SK-N-SH treated with all-trans-retinoic acid at 6 μM for 48 hours (cell line): ENCODE measurements around the gene RASD2.
A peak's percentile ranks its signal among the peaks of the same experiment; 100 is the strongest.

Source experiments
- ATAC-seq: fragments of 200-7000 bp; cut with Tn5 transposase; 3 replicates; pipeline ENCODE4 v1.9.1; 2020; ENCODE audit warnings: mild to moderate bottlenecking, moderate library complexity
- ARNTL ChIP-seq: fragments of 450-650 bp; formaldehyde crosslinking; IDR thresholded peaks from 2 replicates; pipeline ENCODE4 v1.5.0; 2020; ENCODE audit warnings: low read depth, mild to moderate bottlenecking, moderate library complexity, borderline replicate concordance
- BACH2 ChIP-seq: fragments of 250-450 bp; sonication (Bioruptor Pico); IDR thresholded peaks from 2 replicates; pipeline ENCODE4 v1.9.0; 2021; ENCODE audit warnings: mild to moderate bottlenecking, borderline replicate concordance
- CSDC2 ChIP-seq: fragments of 250-450 bp; sonication (Bioruptor Pico); IDR thresholded peaks from 2 replicates; pipeline ENCODE4 v1.5.0; 2020; ENCODE audit warnings: mild to moderate bottlenecking, moderate library complexity
- ESRRG ChIP-seq: fragments of 250-450 bp; sonication (Bioruptor Pico); IDR thresholded peaks from 2 replicates; pipeline ENCODE4 v1.6.1; 2021; ENCODE audit warnings: mild to moderate bottlenecking
- GLIS3 ChIP-seq: fragments of 250-450 bp; sonication (Bioruptor Pico); IDR thresholded peaks from 2 replicates; pipeline ENCODE4 v1.5.0; 2020; ENCODE audit warnings: mild to moderate bottlenecking, moderate library complexity
- ISL1 ChIP-seq: fragments of 250-450 bp; sonication (Bioruptor Pico); IDR thresholded peaks from 2 replicates; pipeline ENCODE4 v2.1.2; 2022; ENCODE audit warnings: mild to moderate bottlenecking, moderate library complexity
- OSR1 ChIP-seq: fragments of 250-450 bp; sonication (Bioruptor Pico); IDR thresholded peaks from 2 replicates; pipeline ENCODE4 v1.8.0; 2022; ENCODE audit warnings: moderate library complexity, mild to moderate bottlenecking, inconsistent platforms
- PPARA ChIP-seq: fragments of 250-450 bp; sonication (Bioruptor Pico); IDR thresholded peaks from 2 replicates; pipeline ENCODE4 v1.5.0; 2020; ENCODE audit warnings: mild to moderate bottlenecking, borderline replicate concordance
- RARB ChIP-seq: fragments of 250-450 bp; sonication (Bioruptor Pico); IDR thresholded peaks from 2 replicates; pipeline ENCODE4 v1.8.0; 2021; ENCODE audit warnings: mild to moderate bottlenecking, moderate library complexity
- SNAI2 ChIP-seq: fragments of 250-450 bp; sonication (Bioruptor Pico); IDR thresholded peaks from 2 replicates; pipeline ENCODE4 v1.5.0; 2020; ENCODE audit warnings: mild to moderate bottlenecking, moderate library complexity
- TCF4 ChIP-seq: fragments of 250-450 bp; sonication (Bioruptor Pico); IDR thresholded peaks from 2 replicates; pipeline ENCODE4 v1.8.0; 2021; ENCODE audit warnings: mild to moderate bottlenecking, moderate library complexity, borderline replicate concordance
- TOX ChIP-seq: fragments of 250-450 bp; sonication (Bioruptor Pico); IDR thresholded peaks from 2 replicates; pipeline ENCODE4 v1.8.0; 2021; ENCODE audit warnings: mild to moderate bottlenecking, moderate library complexity, borderline replicate concordance
- ZFP3 ChIP-seq: fragments of 250-450 bp; sonication (Bioruptor Pico); IDR thresholded peaks from 2 replicates; pipeline ENCODE4 v1.5.0; 2020; ENCODE audit warnings: mild to moderate bottlenecking, moderate library complexity
- ZNF8 ChIP-seq: fragments of 450-650 bp; formaldehyde crosslinking; IDR thresholded peaks from 2 replicates; pipeline ENCODE4 v1.5.0; 2020; ENCODE audit warnings: mild to moderate bottlenecking, moderate library complexity
- TF ChIP-seq, protein P1 (sequence below): fragments of 250-450 bp; sonication (Bioruptor Pico); IDR thresholded peaks from 2 replicates; pipeline ENCODE4 v1.8.0; 2021; ENCODE audit warnings: low read depth, mild to moderate bottlenecking, moderate library complexity, borderline replicate concordance
- TF ChIP-seq, protein P2 (sequence below): fragments of 250-450 bp; sonication (Bioruptor Pico); IDR thresholded peaks from 2 replicates; pipeline ENCODE4 v1.5.1; 2020; ENCODE audit warnings: low read depth, mild to moderate bottlenecking, moderate library complexity
- TF ChIP-seq, protein P3 (sequence below): fragments of 250-450 bp; sonication (Bioruptor Pico); IDR thresholded peaks from 2 replicates; pipeline ENCODE4 v1.5.1; 2021; ENCODE audit warnings: mild to moderate bottlenecking, moderate library complexity
- TF ChIP-seq, protein P4 (sequence below): fragments of 250-450 bp; sonication (Bioruptor Pico); IDR thresholded peaks from 2 replicates; pipeline ENCODE4 v1.8.0; 2020; ENCODE audit warnings: mild to moderate bottlenecking, moderate library complexity, borderline replicate concordance
- TF ChIP-seq, protein P5 (sequence below): fragments of 250-450 bp; sonication (Bioruptor Pico); IDR thresholded peaks from 2 replicates; pipeline ENCODE4 v1.5.0; 2020; ENCODE audit warnings: mild to moderate bottlenecking, moderate library complexity

The RASD2 gene

DNA sequence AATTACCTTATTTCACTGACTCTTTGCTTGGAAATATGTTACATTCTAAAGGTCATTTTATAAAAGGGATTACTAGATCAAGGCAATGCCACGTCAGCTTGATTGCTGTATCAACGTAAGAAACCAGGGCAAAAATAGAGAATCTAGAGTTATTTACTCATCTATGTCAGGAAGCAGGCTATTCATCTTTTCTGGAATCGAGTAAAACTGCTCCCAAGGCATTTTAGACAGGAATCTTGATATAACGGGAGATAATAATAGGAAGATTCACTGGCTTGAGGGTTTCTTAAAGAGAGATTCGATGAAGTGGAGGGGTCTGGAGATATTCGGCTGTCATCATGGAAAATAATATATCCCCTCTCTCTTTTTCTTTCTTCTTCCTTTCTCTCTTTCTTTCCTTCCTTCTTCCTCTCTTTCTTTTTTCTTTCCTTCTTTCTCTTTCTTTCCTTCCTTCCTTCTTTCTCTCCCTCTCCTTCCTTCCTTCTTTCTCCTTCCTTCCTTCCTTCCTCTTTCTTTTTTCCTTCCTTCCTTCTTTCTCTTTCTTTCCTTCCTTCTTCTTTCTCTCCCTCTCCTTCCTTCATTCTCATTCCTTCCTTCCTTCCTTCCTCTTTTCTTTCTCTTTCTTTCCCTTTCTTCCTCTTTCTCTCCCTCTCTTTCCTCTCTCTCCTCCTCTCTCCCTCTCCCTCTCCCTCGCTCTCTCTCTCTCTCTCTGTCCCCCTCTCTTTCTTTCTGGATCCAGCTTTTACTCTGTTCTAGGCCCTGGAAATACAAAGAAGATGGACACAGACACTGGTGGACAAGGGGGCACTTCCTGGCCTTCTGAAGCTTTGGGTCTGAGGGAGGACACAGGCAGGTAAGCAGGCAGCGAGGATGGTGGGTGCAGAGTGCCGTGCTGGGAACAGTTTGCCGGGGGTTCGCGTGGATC, 18.1 kb upstream of the RASD2 start:
- ATAC-seq = no peak
- TF ChIP-seq ISL1 (no peak), RARB (CRISPR knock-in tag) (no peak), ESRRG (no peak)
- TF ChIP-seq, protein P1, sequence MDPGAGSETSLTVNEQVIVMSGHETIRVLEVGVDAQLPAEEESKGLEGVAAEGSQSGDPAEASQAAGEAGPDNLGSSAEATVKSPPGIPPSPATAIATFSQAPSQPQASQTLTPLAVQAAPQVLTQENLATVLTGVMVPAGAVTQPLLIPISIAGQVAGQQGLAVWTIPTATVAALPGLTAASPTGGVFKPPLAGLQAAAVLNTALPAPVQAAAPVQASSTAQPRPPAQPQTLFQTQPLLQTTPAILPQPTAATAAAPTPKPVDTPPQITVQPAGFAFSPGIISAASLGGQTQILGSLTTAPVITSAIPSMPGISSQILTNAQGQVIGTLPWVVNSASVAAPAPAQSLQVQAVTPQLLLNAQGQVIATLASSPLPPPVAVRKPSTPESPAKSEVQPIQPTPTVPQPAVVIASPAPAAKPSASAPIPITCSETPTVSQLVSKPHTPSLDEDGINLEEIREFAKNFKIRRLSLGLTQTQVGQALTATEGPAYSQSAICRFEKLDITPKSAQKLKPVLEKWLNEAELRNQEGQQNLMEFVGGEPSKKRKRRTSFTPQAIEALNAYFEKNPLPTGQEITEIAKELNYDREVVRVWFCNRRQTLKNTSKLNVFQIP (CRISPR knock-in tag) = no peak

DNA sequence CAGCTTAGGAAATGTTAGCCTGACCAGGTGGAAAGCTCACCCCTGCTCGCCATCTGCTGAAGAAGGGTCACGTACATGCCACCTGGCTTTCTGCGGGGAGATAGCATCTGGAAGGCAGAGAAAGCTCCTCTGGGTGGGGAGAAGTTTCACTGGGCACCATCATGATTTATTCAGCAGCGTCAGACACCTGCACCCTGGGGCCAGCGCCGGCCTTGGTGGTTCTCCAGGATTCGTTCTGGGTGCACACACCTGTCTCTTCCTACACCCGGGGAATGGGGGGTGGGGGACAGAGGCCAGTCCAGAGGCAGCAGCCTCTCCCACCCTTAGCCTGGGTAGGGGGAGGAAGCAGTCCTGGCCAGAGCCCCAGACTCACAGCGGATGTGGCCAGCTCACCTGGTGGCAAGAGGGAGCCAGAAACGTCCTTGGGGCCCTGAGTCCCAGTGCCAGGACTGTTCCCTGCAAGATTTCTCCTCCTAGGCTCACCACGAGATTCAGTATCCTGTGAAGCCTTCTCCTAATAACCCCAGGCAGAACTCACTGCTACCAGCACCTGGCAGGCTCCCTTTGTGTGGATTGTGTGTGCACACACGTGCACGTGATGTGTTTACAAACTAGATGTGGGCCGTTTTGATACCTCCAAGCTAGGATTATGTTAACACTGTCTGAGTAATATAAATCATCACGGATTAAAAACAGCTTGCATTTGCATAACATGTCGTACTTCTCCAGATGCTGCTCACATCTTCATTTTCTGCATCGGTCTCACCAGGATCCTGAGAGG, 17.3 kb upstream of the RASD2 start:
- no peak for ATAC-seq
- TF ChIP-seq TCF4 (CRISPR knock-in tag) (no peak), ZFP3 (CRISPR knock-in tag) (no peak), PPARA (no peak), GLIS3 (CRISPR knock-in tag) (no peak), ARNTL (no peak), BACH2 (CRISPR knock-in tag) (no peak), SNAI2 (no peak), OSR1 (no peak), RARB (CRISPR knock-in tag) (no peak)
- TF ChIP-seq, protein P2, sequence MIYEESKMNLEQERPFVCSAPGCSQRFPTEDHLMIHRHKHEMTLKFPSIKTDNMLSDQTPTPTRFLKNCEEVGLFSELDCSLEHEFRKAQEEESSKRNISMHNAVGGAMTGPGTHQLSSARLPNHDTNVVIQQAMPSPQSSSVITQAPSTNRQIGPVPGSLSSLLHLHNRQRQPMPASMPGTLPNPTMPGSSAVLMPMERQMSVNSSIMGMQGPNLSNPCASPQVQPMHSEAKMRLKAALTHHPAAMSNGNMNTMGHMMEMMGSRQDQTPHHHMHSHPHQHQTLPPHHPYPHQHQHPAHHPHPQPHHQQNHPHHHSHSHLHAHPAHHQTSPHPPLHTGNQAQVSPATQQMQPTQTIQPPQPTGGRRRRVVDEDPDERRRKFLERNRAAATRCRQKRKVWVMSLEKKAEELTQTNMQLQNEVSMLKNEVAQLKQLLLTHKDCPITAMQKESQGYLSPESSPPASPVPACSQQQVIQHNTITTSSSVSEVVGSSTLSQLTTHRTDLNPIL (CRISPR knock-in tag) = no peak
- TF ChIP-seq, protein P3, sequence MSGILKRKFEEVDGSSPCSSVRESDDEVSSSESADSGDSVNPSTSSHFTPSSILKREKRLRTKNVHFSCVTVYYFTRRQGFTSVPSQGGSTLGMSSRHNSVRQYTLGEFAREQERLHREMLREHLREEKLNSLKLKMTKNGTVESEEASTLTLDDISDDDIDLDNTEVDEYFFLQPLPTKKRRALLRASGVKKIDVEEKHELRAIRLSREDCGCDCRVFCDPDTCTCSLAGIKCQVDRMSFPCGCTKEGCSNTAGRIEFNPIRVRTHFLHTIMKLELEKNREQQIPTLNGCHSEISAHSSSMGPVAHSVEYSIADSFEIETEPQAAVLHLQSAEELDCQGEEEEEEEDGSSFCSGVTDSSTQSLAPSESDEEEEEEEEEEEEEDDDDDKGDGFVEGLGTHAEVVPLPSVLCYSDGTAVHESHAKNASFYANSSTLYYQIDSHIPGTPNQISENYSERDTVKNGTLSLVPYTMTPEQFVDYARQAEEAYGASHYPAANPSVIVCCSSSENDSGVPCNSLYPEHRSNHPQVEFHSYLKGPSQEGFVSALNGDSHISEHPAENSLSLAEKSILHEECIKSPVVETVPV (CRISPR knock-in tag) = no peak

DNA sequence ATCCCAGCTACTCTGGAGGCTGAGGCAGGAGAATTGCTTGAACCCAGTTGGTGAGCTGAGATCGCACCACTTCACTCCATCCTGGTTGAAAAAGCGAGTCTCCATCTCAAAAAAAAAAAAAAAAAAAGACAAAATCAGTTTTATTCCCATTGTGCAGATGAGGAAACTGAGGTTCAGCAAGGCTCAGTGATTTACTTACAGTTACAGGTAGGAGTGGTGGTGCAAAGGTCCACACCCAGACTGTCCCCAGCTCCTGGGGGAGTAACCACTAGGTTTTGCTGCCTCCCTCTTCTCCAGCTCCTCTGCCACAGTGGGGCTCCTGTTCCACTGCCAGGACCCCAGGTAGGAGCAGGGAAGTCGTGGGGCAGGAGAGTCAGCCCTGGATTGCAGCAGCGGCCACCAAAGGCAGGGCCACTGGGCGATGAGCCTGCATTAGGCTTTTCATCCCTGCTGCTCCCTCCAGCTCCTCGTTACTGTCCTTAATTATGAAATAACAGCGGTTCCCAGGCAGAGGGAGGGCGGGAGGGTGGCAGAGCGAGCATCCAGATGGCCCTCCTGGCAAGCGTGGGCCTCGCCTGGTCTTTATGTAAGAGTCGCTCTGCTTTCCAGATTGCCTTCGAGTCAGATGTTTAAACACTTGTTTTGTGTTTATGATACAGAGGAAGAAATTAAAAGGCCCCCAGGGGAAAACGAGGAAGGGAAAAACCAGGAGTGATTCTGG, 15.5 kb upstream of the RASD2 start:
- peak; percentile 67 for ATAC-seq
- TF ChIP-seq, protein P4, sequence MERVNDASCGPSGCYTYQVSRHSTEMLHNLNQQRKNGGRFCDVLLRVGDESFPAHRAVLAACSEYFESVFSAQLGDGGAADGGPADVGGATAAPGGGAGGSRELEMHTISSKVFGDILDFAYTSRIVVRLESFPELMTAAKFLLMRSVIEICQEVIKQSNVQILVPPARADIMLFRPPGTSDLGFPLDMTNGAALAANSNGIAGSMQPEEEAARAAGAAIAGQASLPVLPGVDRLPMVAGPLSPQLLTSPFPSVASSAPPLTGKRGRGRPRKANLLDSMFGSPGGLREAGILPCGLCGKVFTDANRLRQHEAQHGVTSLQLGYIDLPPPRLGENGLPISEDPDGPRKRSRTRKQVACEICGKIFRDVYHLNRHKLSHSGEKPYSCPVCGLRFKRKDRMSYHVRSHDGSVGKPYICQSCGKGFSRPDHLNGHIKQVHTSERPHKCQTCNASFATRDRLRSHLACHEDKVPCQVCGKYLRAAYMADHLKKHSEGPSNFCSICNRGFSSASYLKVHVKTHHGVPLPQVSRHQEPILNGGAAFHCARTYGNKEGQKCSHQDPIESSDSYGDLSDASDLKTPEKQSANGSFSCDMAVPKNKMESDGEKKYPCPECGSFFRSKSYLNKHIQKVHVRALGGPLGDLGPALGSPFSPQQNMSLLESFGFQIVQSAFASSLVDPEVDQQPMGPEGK (CRISPR knock-in tag) = no peak
- TF ChIP-seq ZNF8 (CRISPR knock-in tag) = no peak
- TF ChIP-seq, protein P1 (CRISPR knock-in tag) = no peak
- TF ChIP-seq SNAI2 = 0 out of 2 replicates have a peak, but pooled peaks have one; percentile 67
- TF ChIP-seq PPARA = no peak
- TF ChIP-seq ZFP3 (CRISPR knock-in tag) = no peak
- TF ChIP-seq ISL1 = no peak
- no peak for TF ChIP-seq CSDC2 (CRISPR knock-in tag)
- peak; percentile 97 for TF ChIP-seq TCF4 (CRISPR knock-in tag)
- TF ChIP-seq ESRRG = no peak
- TF ChIP-seq TOX = no peak
- TF ChIP-seq, protein P5, sequence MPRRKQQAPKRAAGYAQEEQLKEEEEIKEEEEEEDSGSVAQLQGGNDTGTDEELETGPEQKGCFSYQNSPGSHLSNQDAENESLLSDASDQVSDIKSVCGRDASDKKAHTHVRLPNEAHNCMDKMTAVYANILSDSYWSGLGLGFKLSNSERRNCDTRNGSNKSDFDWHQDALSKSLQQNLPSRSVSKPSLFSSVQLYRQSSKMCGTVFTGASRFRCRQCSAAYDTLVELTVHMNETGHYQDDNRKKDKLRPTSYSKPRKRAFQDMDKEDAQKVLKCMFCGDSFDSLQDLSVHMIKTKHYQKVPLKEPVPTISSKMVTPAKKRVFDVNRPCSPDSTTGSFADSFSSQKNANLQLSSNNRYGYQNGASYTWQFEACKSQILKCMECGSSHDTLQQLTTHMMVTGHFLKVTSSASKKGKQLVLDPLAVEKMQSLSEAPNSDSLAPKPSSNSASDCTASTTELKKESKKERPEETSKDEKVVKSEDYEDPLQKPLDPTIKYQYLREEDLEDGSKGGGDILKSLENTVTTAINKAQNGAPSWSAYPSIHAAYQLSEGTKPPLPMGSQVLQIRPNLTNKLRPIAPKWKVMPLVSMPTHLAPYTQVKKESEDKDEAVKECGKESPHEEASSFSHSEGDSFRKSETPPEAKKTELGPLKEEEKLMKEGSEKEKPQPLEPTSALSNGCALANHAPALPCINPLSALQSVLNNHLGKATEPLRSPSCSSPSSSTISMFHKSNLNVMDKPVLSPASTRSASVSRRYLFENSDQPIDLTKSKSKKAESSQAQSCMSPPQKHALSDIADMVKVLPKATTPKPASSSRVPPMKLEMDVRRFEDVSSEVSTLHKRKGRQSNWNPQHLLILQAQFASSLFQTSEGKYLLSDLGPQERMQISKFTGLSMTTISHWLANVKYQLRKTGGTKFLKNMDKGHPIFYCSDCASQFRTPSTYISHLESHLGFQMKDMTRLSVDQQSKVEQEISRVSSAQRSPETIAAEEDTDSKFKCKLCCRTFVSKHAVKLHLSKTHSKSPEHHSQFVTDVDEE (CRISPR knock-in tag) = peak; percentile 53; the same call in 1 of the 2 replicates
- TF ChIP-seq, protein P3 (CRISPR knock-in tag) = no peak
